Stomach smooth muscle (tissue), 2 donors: ENCODE measurements around the gene RARRES1.

Experiments
- H3K27ac ChIP-seq: one replicate; pipeline ENCODE4 v1.7.0; 2013; ENCODE audit warnings: mild to moderate bottlenecking, low read length, inconsistent platforms
- H3K27me3 ChIP-seq, 2 donors: one replicate each; pipeline ENCODE4 v1.7.0; 2013; ENCODE audit warnings: low read length in 2 of 2; ENCODE audit not compliant: insufficient read depth in 2 of 2, control insufficient read depth in 1 of 2
- H3K36me3 ChIP-seq, 2 donors: one replicate each; pipeline ENCODE4 v1.7.0; 2013; ENCODE audit warnings: low read length in 2 of 2; ENCODE audit not compliant: control insufficient read depth in 2 of 2, insufficient read depth in 2 of 2
- H3K4me1 ChIP-seq: one replicate; pipeline ENCODE4 v1.7.0; 2013; ENCODE audit warnings: low read length; ENCODE audit not compliant: control insufficient read depth, insufficient read depth
- H3K4me3 ChIP-seq, 2 donors: one replicate each; pipeline ENCODE4 v1.7.0; 2013; ENCODE audit warnings: low read length in 2 of 2
- H3K9ac ChIP-seq, 2 donors: one replicate each; pipeline ENCODE4 v1.7.0; 2013; ENCODE audit warnings: low read length in 2 of 2, mild to moderate bottlenecking in 1 of 2
- H3K9me3 ChIP-seq, 2 donors: one replicate each; pipeline ENCODE4 v1.7.0; 2013; ENCODE audit warnings: low read length in 2 of 2; ENCODE audit not compliant: control insufficient read depth in 2 of 2
- donor health status: healthy.
- donor health status: Pancreatic carcinoma.

RARRES1 gene

DNA sequence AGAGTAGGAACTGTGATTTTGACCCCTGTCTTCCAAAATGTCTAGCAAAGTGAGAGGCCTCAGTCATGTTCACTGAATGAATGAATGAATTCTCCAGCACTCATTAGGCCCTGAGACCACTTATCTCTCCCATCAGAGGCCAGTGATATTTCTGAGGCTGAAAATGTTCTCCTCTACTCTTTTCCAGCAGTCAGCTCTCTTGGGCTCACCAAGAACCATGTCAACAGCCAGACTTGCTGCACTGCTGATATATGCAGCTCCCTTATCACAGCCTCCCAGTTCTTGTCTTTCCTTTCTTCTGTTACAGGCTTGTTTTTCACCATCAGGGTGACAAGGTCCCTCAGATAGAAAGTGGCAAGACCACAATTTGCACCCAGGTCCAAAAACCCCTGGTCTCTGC, 40.9 kb upstream of the RARRES1 start:
- H3K4me3 ChIP-seq: no peak overlapping the region
- H3K27ac ChIP-seq: no peak overlapping the region
- H3K36me3 ChIP-seq: no peaks in the 10 kb centered on the region
- no peaks in the 10 kb centered on the region for H3K27me3 ChIP-seq
- H3K9ac ChIP-seq: no peak overlapping the region
- no peaks in the 10 kb centered on the region for H3K9me3 ChIP-seq
- peaks cover 21% of the 10 kb centered on the region for H3K4me1 ChIP-seq

- Histone ChIP-seq H3K4me3 (no peak overlapping the region), H3K9me3 (no peaks in the 10 kb centered on the region), H3K36me3 (no peaks in the 10 kb centered on the region), H3K27me3 (no peaks in the 10 kb centered on the region), H3K27ac (no peak overlapping the region), H3K4me1 (peaks cover 24% of the 10 kb centered on the region), H3K9ac (no peak overlapping the region)
Measured at GRCh38 chr3:158771982-158772381, 39.7 kb upstream of the RARRES1 start.

DNA sequence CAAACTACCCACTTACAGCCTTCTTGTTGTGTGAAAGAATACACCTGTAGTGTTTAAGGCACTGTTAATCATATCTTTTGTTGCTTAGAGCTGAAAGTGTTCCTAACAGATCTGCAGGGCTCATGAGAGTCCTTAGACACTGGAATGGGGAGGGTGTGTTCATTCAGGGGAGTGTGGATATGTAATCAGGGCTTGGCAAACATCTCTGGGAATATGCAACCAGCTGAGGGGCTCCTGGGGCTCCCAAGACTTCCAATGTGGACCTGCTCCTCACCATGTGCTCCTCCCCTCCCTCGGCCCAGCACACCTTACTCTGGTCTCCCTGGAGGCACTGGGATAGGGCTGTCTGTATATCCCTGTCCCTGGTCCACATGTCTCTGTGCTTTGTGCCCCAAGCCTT, 39.3 kb upstream of the RARRES1 start:
- Histone ChIP-seq H3K4me1 (peaks cover 27% of the 10 kb centered on the region), H3K36me3 (no peaks in the 10 kb centered on the region), H3K27me3 (no peaks in the 10 kb centered on the region), H3K4me3 (no peak overlapping the region), H3K9ac (no peak overlapping the region), H3K27ac (no peak overlapping the region), H3K9me3 (no peaks in the 10 kb centered on the region)

DNA sequence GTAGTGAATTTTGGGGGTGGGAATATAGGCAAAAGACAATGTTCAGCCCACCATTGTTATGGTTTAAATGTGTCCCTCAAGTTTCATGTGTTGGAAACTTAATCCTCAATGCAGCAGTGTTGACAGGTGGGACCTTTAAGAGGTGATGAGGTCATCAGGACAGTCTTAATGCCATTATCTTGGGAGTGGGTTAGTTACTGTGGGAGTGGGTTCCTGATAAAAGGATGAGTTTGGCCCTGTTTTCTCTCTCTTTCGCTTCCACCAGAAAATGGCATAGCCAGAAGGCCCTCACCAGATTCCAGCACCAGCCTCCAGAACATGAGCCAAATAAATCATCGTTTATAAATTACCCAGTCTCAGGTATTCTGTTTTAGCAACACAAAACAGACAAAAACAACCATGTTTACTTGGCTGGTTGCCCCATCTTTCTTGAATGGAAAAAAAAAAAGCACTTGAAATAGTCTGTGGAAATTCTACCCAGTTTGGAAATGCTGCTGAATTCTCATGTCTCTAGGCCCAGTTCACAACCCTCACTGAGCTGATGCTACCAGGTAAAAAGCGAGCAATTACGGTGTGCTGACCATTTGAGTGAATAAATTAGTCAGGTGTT, 38.6 kb upstream of the RARRES1 start:
- no peak overlapping the region for H3K9ac ChIP-seq

GRCh38 chr3:158769952-158770740, 37.9 kb upstream of the RARRES1 start:
- Histone ChIP-seq H3K9me3 (no peaks in the 10 kb centered on the region), H3K4me3 (no peak overlapping the region), H3K27ac (peak overlapping the region; percentile 60), H3K36me3 (no peaks in the 10 kb centered on the region), H3K27me3 (no peaks in the 10 kb centered on the region), H3K4me1 (peaks cover 30% of the 10 kb centered on the region), H3K9ac (no peak overlapping the region)

More for the DNA sequence above, 38.6 kb upstream of the RARRES1 start:
- peaks cover 27% of the 10 kb centered on the region for H3K4me1 ChIP-seq
- H3K4me3 ChIP-seq: no peak overlapping the region
- no peaks in the 10 kb centered on the region for H3K36me3 ChIP-seq
- no peak overlapping the region for H3K27ac ChIP-seq
- no peaks in the 10 kb centered on the region for H3K9me3 ChIP-seq
- no peaks in the 10 kb centered on the region for H3K27me3 ChIP-seq

DNA sequence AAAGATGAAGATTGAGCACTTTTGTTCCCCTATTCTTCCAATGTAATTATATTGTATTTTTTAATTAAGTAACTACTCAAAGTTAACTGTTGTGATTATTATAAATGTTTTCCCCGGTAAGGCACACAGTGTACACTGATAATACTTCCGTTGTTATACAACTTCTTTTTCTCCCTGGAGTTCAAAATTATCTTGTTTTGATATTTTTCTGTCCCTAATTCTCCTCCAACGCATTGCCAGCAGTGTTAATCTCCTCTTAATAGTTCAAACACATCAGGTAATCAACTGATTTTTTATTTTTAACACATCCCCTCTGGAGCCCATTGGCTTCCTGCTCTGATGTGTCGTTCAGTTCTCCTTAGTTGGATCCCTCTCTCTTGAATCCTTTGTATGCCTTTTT, 37.3 kb upstream of the RARRES1 start:
- Histone ChIP-seq H3K9me3 (no peaks in the 10 kb centered on the region), H3K9ac (no peak overlapping the region), H3K4me1 (peaks cover 30% of the 10 kb centered on the region), H3K27me3 (no peaks in the 10 kb centered on the region), H3K4me3 (peak overlapping the region in 1 of 2 donors; percentile 40), H3K36me3 (no peaks in the 10 kb centered on the region), H3K27ac (peak overlapping the region; percentile 70)

GRCh38 chr3:158768881-158769543, 36.8 kb upstream of the RARRES1 start:
- no peak overlapping the region for H3K9ac ChIP-seq
- peak overlapping the region; percentile 9 to 40 for H3K4me3 ChIP-seq
- no peaks in the 10 kb centered on the region for H3K9me3 ChIP-seq
- no peaks in the 10 kb centered on the region for H3K36me3 ChIP-seq
- H3K4me1 ChIP-seq: peaks cover 30% of the 10 kb centered on the region
- peak overlapping the region; percentile 70 for H3K27ac ChIP-seq
- H3K27me3 ChIP-seq: no peaks in the 10 kb centered on the region

- H3K27ac ChIP-seq: peak overlapping the region; percentile 70
- H3K4me3 ChIP-seq: peak overlapping the region in 1 of 2 donors; percentile 40
- H3K36me3 ChIP-seq: no peaks in the 10 kb centered on the region
- no peaks in the 10 kb centered on the region for H3K27me3 ChIP-seq
- no peaks in the 10 kb centered on the region for H3K9me3 ChIP-seq
- H3K4me1 ChIP-seq: peaks cover 30% of the 10 kb centered on the region
- peak overlapping the region in 1 of 2 donors; percentile 29 for H3K9ac ChIP-seq
Measured at GRCh38 chr3:158768361-158768787, 36.1 kb upstream of the RARRES1 start.

- H3K4me3 ChIP-seq: no peak overlapping the region
- H3K4me1 ChIP-seq: peaks cover 28% of the 10 kb centered on the region
- no peak overlapping the region for H3K27ac ChIP-seq
- no peak overlapping the region for H3K9ac ChIP-seq
- H3K36me3 ChIP-seq: no peaks in the 10 kb centered on the region
- H3K27me3 ChIP-seq: no peaks in the 10 kb centered on the region
- H3K9me3 ChIP-seq: no peaks in the 10 kb centered on the region
Measured at GRCh38 chr3:158766364-158766763, 34.1 kb upstream of the RARRES1 start.

DNA sequence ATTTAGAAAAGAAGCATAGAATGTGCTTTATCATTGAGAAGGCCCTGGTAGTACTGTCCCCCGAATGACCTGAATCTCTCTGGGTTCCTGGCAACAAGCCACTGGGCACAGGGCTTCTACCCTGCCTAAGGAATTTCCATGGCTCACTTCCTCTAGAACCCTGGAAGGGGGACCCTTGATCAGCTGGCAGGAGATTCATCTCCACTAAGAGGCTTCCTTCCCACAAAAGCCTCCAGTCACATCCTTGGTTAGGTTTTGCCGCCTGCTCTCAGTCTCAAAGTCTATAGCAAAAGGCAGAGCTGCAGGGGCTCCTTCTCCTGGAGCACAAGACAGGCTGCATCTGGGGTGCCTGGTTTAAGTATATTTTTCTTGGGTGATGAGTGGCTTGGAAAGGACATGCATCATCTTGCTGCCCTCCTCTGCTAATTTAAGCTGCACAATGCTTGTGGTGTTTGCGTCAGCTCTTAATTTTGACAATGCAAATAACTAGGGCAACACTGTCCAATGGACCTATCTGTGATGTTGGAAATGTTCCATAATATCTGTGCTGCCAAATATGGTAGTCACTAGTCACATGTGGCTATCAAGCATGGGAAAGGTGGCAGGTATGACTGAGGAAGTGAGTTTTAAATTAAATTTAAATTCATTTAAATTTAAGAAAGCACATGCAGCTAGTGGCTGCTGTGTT, 33.4 kb upstream of the RARRES1 start:
- Histone ChIP-seq H3K4me3 (no peak overlapping the region), H3K4me1 (peaks cover 28% of the 10 kb centered on the region), H3K27me3 (no peaks in the 10 kb centered on the region), H3K27ac (no peak overlapping the region), H3K9me3 (no peaks in the 10 kb centered on the region), H3K36me3 (no peaks in the 10 kb centered on the region), H3K9ac (no peak overlapping the region)
